Activated CD4-positive, alpha-beta T cell treated with anti-CD3 and anti-CD28 coated beads, Interleukin-2, amount 50 U/mL, for 16 hours (primary cell): ENCODE measurements around the gene CALML6.
A peak's percentile ranks its signal among the peaks of the same experiment; 100 is the strongest.

Experiments
- DNase-seq: peaks from one replicate; pipeline ENCODE4 v3.0.0-alpha.2; 2020

Gene CALML6

GRCh38 chr1:1943834-1944570, 28.9 kb downstream of the CALML6 start:
- DNase-seq: peak; percentile 42

- DNase-seq: no peak
Observed at GRCh38 chr1:1945782-1946393, 30.8 kb downstream of the CALML6 start.

- no peak for DNase-seq
Observed at GRCh38 chr1:1946540-1946939, 31.5 kb downstream of the CALML6 start.

GRCh38 chr1:1947493-1947892, 32.4 kb downstream of the CALML6 start:
- DNase-seq: no peak

- no peak for DNase-seq
Observed at GRCh38 chr1:1948783-1949182, 33.7 kb downstream of the CALML6 start.

GRCh38 chr1:1950940-1951339, 35.9 kb downstream of the CALML6 start:
- no peak for DNase-seq

- no peak for DNase-seq
Observed at GRCh38 chr1:1954015-1954414, 39.0 kb downstream of the CALML6 start.

GRCh38 chr1:1954831-1955441, 39.9 kb downstream of the CALML6 start:
- DNase-seq: no peak

GRCh38 chr1:1955621-1956094, 40.6 kb downstream of the CALML6 start:
- no peak for DNase-seq

- DNase-seq: no peak
Observed at GRCh38 chr1:1956101-1956500, 41.0 kb downstream of the CALML6 start.

GRCh38 chr1:1956586-1957532, 41.8 kb downstream of the CALML6 start:
- DNase-seq: no peak

- no peak for DNase-seq
Observed at GRCh38 chr1:1957533-1957961, 42.5 kb downstream of the CALML6 start.

- no peak for DNase-seq
Observed at GRCh38 chr1:1958071-1958541, 43.0 kb downstream of the CALML6 start.

- no peak for DNase-seq
Observed at GRCh38 chr1:1959459-1959839, 44.4 kb downstream of the CALML6 start.

- peak; percentile 71 for DNase-seq
Observed at GRCh38 chr1:1959840-1960479, 44.9 kb downstream of the CALML6 start.

GRCh38 chr1:1960480-1961196, 45.6 kb downstream of the CALML6 start:
- no peak for DNase-seq

- no peak for DNase-seq
Observed at GRCh38 chr1:1962752-1963151, 47.7 kb downstream of the CALML6 start.

GRCh38 chr1:1963570-1963969, 48.5 kb downstream of the CALML6 start:
- DNase-seq: no peak

GRCh38 chr1:1964811-1965210, 49.8 kb downstream of the CALML6 start:
- DNase-seq: no peak

GRCh38 chr1:1965546-1965945, 50.5 kb downstream of the CALML6 start:
- no peak for DNase-seq

GRCh38 chr1:1966071-1966740, 51.1 kb downstream of the CALML6 start:
- DNase-seq: no peak
